ENCODE data around the gene PAPOLB. TPM values are rescaled to one million over a fixed set of nuclear protein-coding genes. Genes with fewer than 3 reads are reported as not detected.
"Not testable (repeated sequence)": the region's sequence is repeated elsewhere in the genome, so short reads cannot be mapped to it uniquely, and the experiment has no call there.

The PAPOLB gene
- total RNA-seq, 2 donors from 2014 or later = 0.11 to 0.28 TPM

DNA sequence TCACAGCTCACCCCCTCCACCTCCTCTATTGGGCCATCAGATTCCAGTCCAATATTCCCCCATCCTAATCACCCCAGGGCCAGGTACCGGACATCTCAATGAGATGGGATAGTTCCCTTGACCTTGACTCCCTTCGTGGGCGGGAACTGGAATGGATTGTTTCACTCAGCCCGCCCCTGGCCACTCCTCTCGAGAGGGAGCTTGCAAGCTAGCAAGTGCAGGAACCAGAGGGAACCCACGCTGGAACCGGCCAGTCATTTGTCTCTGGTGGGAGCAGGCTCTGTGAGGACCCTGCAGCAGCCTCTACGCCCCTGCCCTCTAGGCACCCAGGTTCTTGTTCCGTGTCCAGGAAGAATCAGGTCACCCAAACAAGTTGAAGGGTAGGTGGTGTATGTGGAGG, 32.7 kb upstream of the PAPOLB start:
- no peaks in the 10 kb centered on the region for H3K27me3 ChIP-seq
- H3K27ac ChIP-seq = no peak overlapping the region
- H3K4me1 ChIP-seq = no peaks in the 10 kb centered on the region
- DNase-seq (ENCODE audit: low spot score) = no peak
- H3K36me3 ChIP-seq = no peaks in the 10 kb centered on the region
- no peak for TF ChIP-seq CTCF (IDR thresholded peaks at IDR 0.05)
- no peaks in the 10 kb centered on the region for H3K9me3 ChIP-seq
- no peak overlapping the region for H3K4me3 ChIP-seq

DNA sequence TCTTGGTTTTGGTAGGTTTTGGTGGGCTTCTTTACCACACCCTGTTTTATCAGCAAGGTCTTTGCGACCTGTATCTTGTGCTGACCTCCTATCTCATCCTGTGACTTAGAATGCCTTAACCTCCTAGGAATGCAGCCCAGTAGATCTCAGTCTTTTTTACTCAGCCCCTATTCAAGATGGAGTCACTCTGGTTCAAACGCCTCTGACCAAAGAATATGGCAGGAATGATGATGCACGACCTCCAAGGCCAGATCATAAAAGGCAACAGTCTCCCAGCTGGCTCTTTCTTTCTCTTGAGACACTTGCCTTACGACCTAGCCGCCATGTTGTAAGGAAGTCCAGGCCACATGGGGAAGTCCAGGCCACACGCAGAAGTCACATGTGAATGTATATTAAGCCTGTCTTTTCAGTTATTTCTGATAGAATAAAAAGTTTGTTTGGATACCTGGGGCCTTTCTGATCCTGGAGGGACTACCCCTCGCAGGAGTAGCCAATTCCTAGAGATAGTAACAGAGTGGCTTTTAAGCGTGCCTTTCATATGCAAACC, 32.2 kb upstream of the PAPOLB start:
- no peak overlapping the region for H3K4me3 ChIP-seq
- no peak for TF ChIP-seq CTCF (IDR thresholded peaks at IDR 0.05)
- no peak for DNase-seq (ENCODE audit: low spot score)
- H3K4me1 ChIP-seq = no peaks in the 10 kb centered on the region
- H3K36me3 ChIP-seq = no peaks in the 10 kb centered on the region
- H3K9me3 ChIP-seq = no peaks in the 10 kb centered on the region
- H3K27ac ChIP-seq = no peak overlapping the region
- H3K27me3 ChIP-seq = no peaks in the 10 kb centered on the region

GRCh38 chr7:4893188-4893587, 31.4 kb upstream of the PAPOLB start:
- H3K36me3 ChIP-seq; H3K4me3 ChIP-seq; H3K27ac ChIP-seq; H3K9me3 ChIP-seq; DNase-seq (ENCODE audit: low spot score); H3K4me1 ChIP-seq; H3K27me3 ChIP-seq: not testable (repeated sequence)

DNA sequence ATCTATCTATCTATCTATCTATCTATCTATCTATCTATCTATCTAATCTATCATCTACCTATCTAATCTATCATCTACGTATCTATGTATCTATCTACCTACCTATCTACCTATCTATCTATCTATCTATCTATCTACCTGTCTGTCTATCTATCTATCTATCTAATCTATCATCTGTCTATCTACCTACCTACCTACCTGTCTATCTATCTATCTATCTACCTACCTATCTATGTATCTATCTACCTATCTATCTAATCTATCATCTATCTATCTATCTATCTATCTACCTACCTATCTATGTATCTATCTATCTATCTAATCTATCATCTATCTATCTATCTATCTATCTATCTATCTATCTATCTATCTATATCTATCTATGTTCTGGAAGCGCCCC, 29.7 kb upstream of the PAPOLB start:
- not testable (repeated sequence) for H3K27me3 ChIP-seq; H3K4me1 ChIP-seq; H3K9me3 ChIP-seq; H3K27ac ChIP-seq; H3K4me3 ChIP-seq; H3K36me3 ChIP-seq; DNase-seq (ENCODE audit: low spot score)

DNA sequence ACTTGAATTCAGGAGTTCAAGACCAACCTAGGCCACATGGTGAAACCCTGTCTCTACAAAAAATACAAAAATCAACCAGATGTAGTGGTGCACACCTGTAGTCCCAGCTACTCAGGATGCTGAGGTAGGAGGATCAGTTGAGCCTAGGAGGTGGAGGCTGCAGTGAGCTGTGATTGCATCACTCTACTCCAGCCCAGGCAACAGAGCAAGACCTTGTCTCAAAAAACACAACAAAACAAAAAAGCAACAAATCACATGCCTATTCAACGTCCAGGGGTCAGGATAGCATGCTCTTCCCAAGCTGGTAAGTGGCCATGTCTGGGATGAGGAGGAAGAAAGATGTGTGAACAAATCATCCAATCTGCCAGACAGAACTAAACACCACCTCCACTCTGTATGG, 27.9 kb upstream of the PAPOLB start:
- no peak overlapping the region for H3K4me3 ChIP-seq
- H3K27me3 ChIP-seq = no peaks in the 10 kb centered on the region
- no peaks in the 10 kb centered on the region for H3K36me3 ChIP-seq
- no peaks in the 10 kb centered on the region for H3K9me3 ChIP-seq
- H3K27ac ChIP-seq = no peak overlapping the region
- H3K4me1 ChIP-seq = no peaks in the 10 kb centered on the region
- DNase-seq (ENCODE audit: low spot score) = no peak
- no peak for TF ChIP-seq CTCF (IDR thresholded peaks at IDR 0.05)

- no peak overlapping the region for H3K27ac ChIP-seq
- H3K4me3 ChIP-seq = no peak overlapping the region
- H3K4me1 ChIP-seq = peaks cover 0 to 1% of the 10 kb centered on the region in 2 donors
- no peaks in the 10 kb centered on the region for H3K9me3 ChIP-seq
- no peak for DNase-seq (ENCODE audit: low spot score)
- no peaks in the 10 kb centered on the region for H3K27me3 ChIP-seq
- no peaks in the 10 kb centered on the region for H3K36me3 ChIP-seq
- TF ChIP-seq CTCF (IDR thresholded peaks at IDR 0.05) = no peak
These were observed 26.3 kb upstream of the PAPOLB start for GRCh38 chr7:4888161-4888560.

GRCh38 chr7:4886671-4887070, 24.8 kb upstream of the PAPOLB start:
- Histone ChIP-seq H3K4me3 (no peak overlapping the region), H3K4me1 (peaks cover 0 to 5% of the 10 kb centered on the region in 2 donors), H3K36me3 (no peaks in the 10 kb centered on the region), H3K27ac (no peak overlapping the region), H3K9me3 (no peaks in the 10 kb centered on the region), H3K27me3 (no peaks in the 10 kb centered on the region)
- DNase-seq (ENCODE audit: low spot score) = no peak
- TF ChIP-seq CTCF (IDR thresholded peaks at IDR 0.05) = no peak

Data from right atrium auricular region (tissue), 2 donors.